ENCODE measurements around the gene L2HGDH. TPM values are rescaled to one million over a fixed set of nuclear protein-coding genes. Genes with fewer than 3 reads are reported as not detected.

The L2HGDH gene
- total and polyA plus RNA-seq, 9 of the 15 experiments (the other 6 are each of a cell fraction or from before 2014, with no cell fraction given) = 1.7 to 16.1 (median 10.5) TPM

DNA sequence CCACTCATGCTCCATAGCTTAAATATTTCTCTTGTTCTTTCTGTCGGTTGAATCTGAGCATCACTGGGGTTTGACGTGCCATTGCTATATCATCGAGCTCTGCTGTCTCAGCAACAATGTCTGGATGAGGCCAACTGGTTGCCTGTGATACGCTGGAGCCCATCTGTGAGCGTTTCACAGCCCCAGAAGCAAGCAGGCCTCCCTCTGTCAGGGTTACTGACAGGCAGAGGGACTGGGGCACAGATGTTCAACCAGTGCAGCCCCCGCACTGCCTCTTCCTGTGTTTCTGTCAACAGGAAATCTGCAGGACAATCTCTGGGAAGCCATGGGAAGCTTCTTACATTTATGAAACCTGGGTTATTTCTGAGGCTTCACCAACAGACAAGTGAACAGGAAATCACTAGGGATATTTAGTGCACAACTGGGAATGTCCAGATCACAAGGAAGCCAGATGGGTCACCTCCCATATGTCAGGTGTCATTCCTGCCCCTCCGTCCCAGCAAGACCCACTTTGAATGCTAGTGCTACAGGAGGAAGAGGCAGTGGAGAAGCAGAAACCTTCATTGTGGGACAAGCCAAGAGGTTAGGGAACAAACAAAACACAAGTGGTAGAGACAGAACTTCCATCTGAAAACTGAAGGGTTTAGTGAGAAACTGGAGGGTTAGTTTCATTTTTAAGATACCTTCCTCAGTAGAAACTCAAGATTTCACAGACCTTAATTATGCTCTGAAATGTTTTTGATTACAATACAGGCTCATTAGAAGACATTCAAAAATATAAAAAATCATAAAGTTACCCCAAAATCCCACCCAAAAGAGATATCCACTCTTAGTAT is 24.2 kb upstream of the L2HGDH start (continued):
- TF ChIP-seq EWSR1 (IDR thresholded peaks at IDR 0.05; ENCODE audit: borderline replicate concordance, low read depth, partially characterized antibody) = no peak
- peak; percentile 68 for TF ChIP-seq CBFA2T2 (conservative IDR thresholded peaks at IDR 0.05)
- TF ChIP-seq HNRNPUL1 (IDR thresholded peaks at IDR 0.05; ENCODE audit: low read length) = no peak
- TF ChIP-seq MEIS2 (IDR thresholded peaks at IDR 0.05; ENCODE audit: partially characterized antibody) = peak; percentile 20
- no peak for TF ChIP-seq POLR3A (IDR thresholded peaks at IDR 0.05; ENCODE audit: borderline replicate concordance, extremely low read depth, insufficient read depth, insufficient read length)
- no peak for TF ChIP-seq BACH1 (tag; IDR thresholded peaks at IDR 0.05)
- no peak for TF ChIP-seq NELFE (IDR thresholded peaks at IDR 0.05; ENCODE audit: insufficient read depth, insufficient read length)
- TF ChIP-seq POLR2H (tag; IDR thresholded peaks at IDR 0.05; ENCODE audit: low read depth) = no peak
- no peak for TF ChIP-seq NR2F6 (CRISPR knock-in tag; IDR thresholded peaks at IDR 0.05)
- TF ChIP-seq, protein P1, sequence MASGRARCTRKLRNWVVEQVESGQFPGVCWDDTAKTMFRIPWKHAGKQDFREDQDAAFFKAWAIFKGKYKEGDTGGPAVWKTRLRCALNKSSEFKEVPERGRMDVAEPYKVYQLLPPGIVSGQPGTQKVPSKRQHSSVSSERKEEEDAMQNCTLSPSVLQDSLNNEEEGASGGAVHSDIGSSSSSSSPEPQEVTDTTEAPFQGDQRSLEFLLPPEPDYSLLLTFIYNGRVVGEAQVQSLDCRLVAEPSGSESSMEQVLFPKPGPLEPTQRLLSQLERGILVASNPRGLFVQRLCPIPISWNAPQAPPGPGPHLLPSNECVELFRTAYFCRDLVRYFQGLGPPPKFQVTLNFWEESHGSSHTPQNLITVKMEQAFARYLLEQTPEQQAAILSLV (tag; IDR thresholded peaks at IDR 0.05) = no peak
- TF ChIP-seq SMARCE1 (IDR thresholded peaks at IDR 0.05) = no peak
- TF ChIP-seq ZNF696 (CRISPR knock-in tag; conservative IDR thresholded peaks at IDR 0.05) = no peak
- no peak for TF ChIP-seq KLF10 (CRISPR knock-in tag; IDR thresholded peaks at IDR 0.05)
- TF ChIP-seq TCF7 (IDR thresholded peaks at IDR 0.05; ENCODE audit: borderline replicate concordance) = no peak
- TF ChIP-seq HSF4 (CRISPR knock-in tag; IDR thresholded peaks at IDR 0.05; ENCODE audit: borderline replicate concordance) = no peak
- no peak for TF ChIP-seq PTTG1 (tag; IDR thresholded peaks at IDR 0.05; ENCODE audit: low read depth)
- TF ChIP-seq PTRF (tag; IDR thresholded peaks at IDR 0.05) = no peak
- no peak for TF ChIP-seq HMG20A (CRISPR knock-in tag; conservative IDR thresholded peaks at IDR 0.05)
- no peak for TF ChIP-seq ZKSCAN1 (IDR thresholded peaks at IDR 0.05; ENCODE audit: low read depth, low read length)
- TF ChIP-seq MCM7 (IDR thresholded peaks at IDR 0.05) = no peak
- peak; percentile 35; the same call in 1 of the 2 replicates for TF ChIP-seq EGR1 (conservative IDR thresholded peaks at IDR 0.05)
- TF ChIP-seq NCOA1 (IDR thresholded peaks at IDR 0.05; ENCODE audit: low read depth) = no peak
- TF ChIP-seq HDAC8 (tag; IDR thresholded peaks at IDR 0.05) = no peak
- TF ChIP-seq CBX3 (IDR thresholded peaks at IDR 0.05; ENCODE audit: borderline replicate concordance in 1 of 2, low read length in 2 of 2) = no peak
- no peak for TF ChIP-seq RB1 (IDR thresholded peaks at IDR 0.05; ENCODE audit: low read depth)
- TF ChIP-seq ZNF445 (CRISPR knock-in tag; IDR thresholded peaks at IDR 0.05; ENCODE audit: low read depth) = no peak
- TF ChIP-seq GATA2 (CRISPR knock-in tag; IDR thresholded peaks at IDR 0.05) = no peak
- TF ChIP-seq PURB (CRISPR knock-in tag; IDR thresholded peaks at IDR 0.05; ENCODE audit: low read depth) = no peak
- TF ChIP-seq POLR2G (IDR thresholded peaks at IDR 0.05; ENCODE audit: low read depth, low read length) = no peak
- no peak for TF ChIP-seq SMAD3 (CRISPR knock-in tag; conservative IDR thresholded peaks at IDR 0.05)
